ENCODE results near the gene MGA. TPM values are rescaled to one million over a fixed set of nuclear protein-coding genes. Genes with fewer than 3 reads are reported as not detected.

Gene MGA
- total RNA-seq, 3 donors from 2014 or later (not counting 1 experiment from before 2014, with no cell fraction given) = 54.9 to 75.0 (median 71.3) TPM

DNA sequence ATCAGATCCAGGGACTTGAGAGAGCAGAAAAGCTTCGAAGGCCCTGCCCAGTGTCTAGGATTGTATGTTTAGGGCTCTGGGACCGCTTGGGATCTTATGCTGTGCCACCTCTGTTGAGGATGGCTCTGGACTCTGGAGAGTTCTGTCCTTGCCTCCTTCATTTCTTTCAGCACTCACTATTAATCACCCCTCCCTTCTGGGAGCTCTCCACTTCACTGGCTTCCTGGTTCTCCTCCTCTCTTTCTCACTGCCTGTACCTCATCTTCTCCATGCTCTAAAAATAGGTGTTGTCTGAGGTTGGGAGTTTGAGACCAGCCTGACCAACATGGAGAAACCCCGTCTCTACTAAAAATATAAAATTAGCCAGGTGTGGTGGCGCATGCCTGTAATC, 131.3 kb downstream of the MGA start:
- 95% methylated on average over 4 of the region's 4 CpGs for WGBS (ENCODE audit: insufficient coverage)
- no peaks in the 10 kb centered on the region for H3K9me3 ChIP-seq (ENCODE audit: control insufficient read depth, insufficient read depth, low read length)
- no peaks in the 10 kb centered on the region for H3K9me3 Mint-ChIP-seq
- no peak overlapping the region for H3K27ac ChIP-seq (ENCODE audit: low read length)
- ATAC-seq (no peak), DNase-seq (no peak)
- H3K27me3 ChIP-seq (ENCODE audit: control insufficient read depth, insufficient read depth, low read length) = no peaks in the 10 kb centered on the region
- peak overlapping the region; percentile 62 for H3K4me3 Mint-ChIP-seq
- H3K27ac Mint-ChIP-seq = peak overlapping the region; percentile 61 to 74
- H3K4me1 Mint-ChIP-seq = peaks cover 51 to 57% of the 10 kb centered on the region in 2 donors
- H3K27me3 Mint-ChIP-seq (ENCODE audit: low read depth in 2 of 2) = no peaks in the 10 kb centered on the region
- H3K36me3 Mint-ChIP-seq = no peaks in the 10 kb centered on the region
- TF ChIP-seq, protein P1, sequence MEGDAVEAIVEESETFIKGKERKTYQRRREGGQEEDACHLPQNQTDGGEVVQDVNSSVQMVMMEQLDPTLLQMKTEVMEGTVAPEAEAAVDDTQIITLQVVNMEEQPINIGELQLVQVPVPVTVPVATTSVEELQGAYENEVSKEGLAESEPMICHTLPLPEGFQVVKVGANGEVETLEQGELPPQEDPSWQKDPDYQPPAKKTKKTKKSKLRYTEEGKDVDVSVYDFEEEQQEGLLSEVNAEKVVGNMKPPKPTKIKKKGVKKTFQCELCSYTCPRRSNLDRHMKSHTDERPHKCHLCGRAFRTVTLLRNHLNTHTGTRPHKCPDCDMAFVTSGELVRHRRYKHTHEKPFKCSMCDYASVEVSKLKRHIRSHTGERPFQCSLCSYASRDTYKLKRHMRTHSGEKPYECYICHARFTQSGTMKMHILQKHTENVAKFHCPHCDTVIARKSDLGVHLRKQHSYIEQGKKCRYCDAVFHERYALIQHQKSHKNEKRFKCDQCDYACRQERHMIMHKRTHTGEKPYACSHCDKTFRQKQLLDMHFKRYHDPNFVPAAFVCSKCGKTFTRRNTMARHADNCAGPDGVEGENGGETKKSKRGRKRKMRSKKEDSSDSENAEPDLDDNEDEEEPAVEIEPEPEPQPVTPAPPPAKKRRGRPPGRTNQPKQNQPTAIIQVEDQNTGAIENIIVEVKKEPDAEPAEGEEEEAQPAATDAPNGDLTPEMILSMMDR (IDR thresholded peaks at IDR 0.05) = no peak
- intact Hi-C loops (cut with micrococcal nuclease) = no loop called here
- peaks cover 15% of the 10 kb centered on the region for H3K4me1 ChIP-seq (ENCODE audit: control insufficient read depth, insufficient read depth, low read length)
- no peak overlapping the region for H3K4me3 ChIP-seq (ENCODE audit: low read length)
- H3K36me3 ChIP-seq (ENCODE audit: control insufficient read depth, insufficient read depth, low read length) = no peaks in the 10 kb centered on the region

DNA sequence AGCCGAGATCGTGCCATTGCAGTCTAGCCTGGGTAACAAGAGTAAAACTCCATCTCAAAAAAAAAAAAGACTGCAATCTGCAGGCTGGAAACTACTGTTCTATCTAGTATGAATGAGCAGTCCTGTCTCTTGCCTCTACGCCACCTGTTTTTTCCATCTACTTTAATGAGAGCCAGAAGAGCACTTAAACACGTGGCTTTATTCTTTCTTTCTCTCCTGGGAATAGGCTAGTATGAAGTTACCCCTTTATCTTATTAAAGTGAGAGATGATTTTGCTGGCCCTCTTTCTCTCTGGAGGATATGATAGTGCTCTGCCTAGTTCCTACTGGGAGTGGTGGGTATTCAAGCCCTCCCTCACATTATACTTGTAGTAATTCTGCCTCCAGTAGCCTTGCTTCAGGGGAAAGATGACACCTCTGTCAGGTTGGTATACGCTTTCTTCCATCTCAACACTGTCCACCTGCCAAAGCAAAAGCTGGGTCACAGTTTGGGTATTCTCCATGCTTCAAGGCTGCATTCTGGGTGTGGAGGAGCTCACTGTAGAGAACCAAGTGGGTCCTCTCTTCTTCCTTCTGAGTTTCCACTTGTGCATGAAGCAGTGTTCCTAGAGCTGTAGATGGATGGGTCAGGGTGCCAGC, 131.9 kb downstream of the MGA start:
- Histone ChIP-seq H3K9me3 (ENCODE audit: control insufficient read depth, insufficient read depth, low read length) (no peaks in the 10 kb centered on the region), H3K4me1 (ENCODE audit: control insufficient read depth, insufficient read depth, low read length) (peaks cover 15% of the 10 kb centered on the region), H3K27ac (ENCODE audit: low read length) (no peak overlapping the region), H3K4me3 (ENCODE audit: low read length) (no peak overlapping the region), H3K36me3 (ENCODE audit: control insufficient read depth, insufficient read depth, low read length) (no peaks in the 10 kb centered on the region), H3K27me3 (ENCODE audit: control insufficient read depth, insufficient read depth, low read length) (no peaks in the 10 kb centered on the region)
- 100% methylated on average over 4 of the region's 5 CpGs for WGBS (ENCODE audit: insufficient coverage)
- Mint-ChIP-seq H3K4me1 (peaks cover 54 to 61% of the 10 kb centered on the region in 2 donors), H3K27ac (peak overlapping the region; percentile 61 to 74), H3K27me3 (ENCODE audit: low read depth in 2 of 2) (no peaks in the 10 kb centered on the region), H3K36me3 (no peaks in the 10 kb centered on the region), H3K9me3 (no peaks in the 10 kb centered on the region), H3K4me3 (peak overlapping the region; percentile 62)
- no peak for DNase-seq
- TF ChIP-seq, protein P1 (IDR thresholded peaks at IDR 0.05) = no peak
- ATAC-seq = no peak
- intact Hi-C loops (cut with micrococcal nuclease) = no loop called here

- no peaks in the 10 kb centered on the region for H3K36me3 Mint-ChIP-seq
- TF ChIP-seq, protein P1 (IDR thresholded peaks at IDR 0.05) = no peak
- Histone ChIP-seq H3K27ac (ENCODE audit: low read length) (no peak overlapping the region), H3K9me3 (ENCODE audit: control insufficient read depth, insufficient read depth, low read length) (no peaks in the 10 kb centered on the region), H3K4me3 (ENCODE audit: low read length) (no peak overlapping the region), H3K36me3 (ENCODE audit: control insufficient read depth, insufficient read depth, low read length) (no peaks in the 10 kb centered on the region), H3K27me3 (ENCODE audit: control insufficient read depth, insufficient read depth, low read length) (no peaks in the 10 kb centered on the region), H3K4me1 (ENCODE audit: control insufficient read depth, insufficient read depth, low read length) (peaks cover 15% of the 10 kb centered on the region)
- intact Hi-C loops (cut with micrococcal nuclease) = no loop called here
- no peak overlapping the region for H3K4me3 Mint-ChIP-seq
- no peaks in the 10 kb centered on the region for H3K9me3 Mint-ChIP-seq
- ATAC-seq = no peak
- DNase-seq = no peak
- H3K27me3 Mint-ChIP-seq (ENCODE audit: low read depth in 2 of 2) = no peaks in the 10 kb centered on the region
- 96% methylated on average over 4 of the region's 4 CpGs for WGBS (ENCODE audit: insufficient coverage)
- H3K27ac Mint-ChIP-seq = no peak overlapping the region
- H3K4me1 Mint-ChIP-seq = peaks cover 45 to 53% of the 10 kb centered on the region in 2 donors
These were observed 133.9 kb downstream of the MGA start for GRCh38 chr15:41794081-41794480.

Measured in natural killer cell (primary cell).